Stimulated activated CD8-positive, alpha-beta memory T cell treated with anti-CD3 and anti-CD28 coated beads, Interleukin-12 subunit alpha, Interleukin-12 subunit beta, amount 100 ng/mL, for 1 hour (primary cell): ENCODE results near the gene PPIA.

ENCODE experiments used
- DNase-seq: peaks from one replicate; pipeline ENCODE4 v3.0.0-alpha.2; 2020; ENCODE audit warnings: low read depth

The PPIA gene

DNA sequence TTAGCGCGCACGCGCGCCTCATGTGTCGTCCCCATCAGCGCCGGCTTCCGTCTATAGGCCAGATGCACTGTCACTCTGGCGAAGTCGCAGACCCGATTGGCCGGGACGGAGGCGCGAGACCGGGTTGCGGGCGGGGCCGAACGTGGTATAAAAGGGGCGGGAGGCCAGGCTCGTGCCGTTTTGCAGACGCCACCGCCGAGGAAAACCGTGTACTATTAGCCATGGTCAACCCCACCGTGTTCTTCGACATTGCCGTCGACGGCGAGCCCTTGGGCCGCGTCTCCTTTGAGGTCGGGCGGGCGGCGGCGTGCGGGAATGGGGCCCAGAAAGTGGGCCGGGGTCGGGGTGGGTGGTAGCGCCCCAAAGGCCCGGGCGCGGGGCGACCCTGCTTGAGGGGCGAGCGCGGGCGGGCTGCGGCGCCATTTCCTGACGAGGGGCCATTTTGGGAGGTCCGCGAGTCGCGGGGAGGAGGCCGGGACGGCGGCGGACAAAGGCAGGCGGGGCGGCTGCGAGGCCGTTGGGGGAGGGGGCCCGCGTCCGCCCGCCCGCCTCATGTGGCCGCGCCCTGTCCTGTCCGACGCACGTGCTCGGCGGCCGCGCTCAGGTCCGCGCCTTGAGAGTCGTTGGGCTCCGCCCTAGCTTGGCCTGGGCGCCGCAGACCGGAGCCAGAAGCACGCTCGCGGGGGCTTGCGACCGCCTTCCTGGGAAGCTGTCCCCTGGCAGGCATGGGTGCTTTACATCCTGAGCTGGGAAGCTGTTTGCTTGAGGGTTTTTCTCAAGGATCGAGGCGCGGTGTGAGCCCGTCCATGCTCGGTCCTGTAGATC, at the start of gene PPIA:
Gene PPIA (plus strand): TSS at position 178 of the 825 bp plus-strand sequence. CDS start 44 bp downstream, at position 222.
- peak; percentile 98 for DNase-seq

DNA sequence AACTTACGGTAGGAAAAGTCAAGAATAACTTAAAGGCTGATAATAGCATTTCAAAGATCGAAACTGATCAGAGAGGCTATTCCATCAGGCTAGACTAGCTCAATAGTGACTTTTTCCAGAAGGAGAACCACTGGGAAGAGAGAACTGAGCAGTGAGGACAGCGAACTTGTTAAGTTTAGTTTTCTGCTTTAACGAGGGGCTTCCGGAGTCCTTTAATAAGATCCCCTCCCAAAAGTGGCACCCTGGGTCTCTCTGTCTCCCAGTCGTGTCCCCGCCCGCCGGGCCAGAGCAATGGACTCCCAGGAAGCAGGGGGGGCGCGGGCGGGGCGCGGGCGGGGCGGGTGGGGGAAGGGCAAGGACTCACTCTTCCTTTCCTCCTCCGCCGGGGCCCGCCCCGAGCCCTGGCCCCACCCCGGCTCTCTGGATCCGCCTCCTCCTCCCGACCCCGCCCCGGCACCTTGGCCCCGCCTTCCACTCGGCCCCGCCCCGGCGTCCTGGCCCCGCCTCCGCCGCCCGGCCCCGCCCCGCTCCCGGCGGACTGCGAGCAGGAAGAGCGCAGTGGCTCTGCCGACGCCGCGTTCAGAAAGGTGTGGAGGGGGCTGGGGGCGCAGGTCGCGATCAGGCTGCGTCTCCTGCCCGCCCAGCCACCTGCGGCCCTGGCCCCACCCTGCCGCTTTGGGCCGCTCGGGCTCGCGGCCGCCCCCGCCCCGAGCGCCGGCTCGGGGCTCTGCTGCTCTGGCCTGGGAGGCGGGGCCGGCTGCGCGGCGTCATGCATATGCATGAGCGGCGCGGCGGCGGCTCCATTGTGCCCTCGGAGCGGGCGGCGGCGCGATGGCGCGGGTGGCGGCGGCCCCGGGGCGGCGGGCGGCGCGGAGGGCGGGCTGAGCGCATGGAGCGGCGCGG, 48.2 kb upstream of the PPIA start, which contains the start of gene ZMIZ2:
Gene ZMIZ2 (plus strand): TSS at position 803 of the 903 bp plus-strand sequence. CDS start 7,403 bp downstream, outside the sequence.
- peak; percentile 87 for DNase-seq

DNA sequence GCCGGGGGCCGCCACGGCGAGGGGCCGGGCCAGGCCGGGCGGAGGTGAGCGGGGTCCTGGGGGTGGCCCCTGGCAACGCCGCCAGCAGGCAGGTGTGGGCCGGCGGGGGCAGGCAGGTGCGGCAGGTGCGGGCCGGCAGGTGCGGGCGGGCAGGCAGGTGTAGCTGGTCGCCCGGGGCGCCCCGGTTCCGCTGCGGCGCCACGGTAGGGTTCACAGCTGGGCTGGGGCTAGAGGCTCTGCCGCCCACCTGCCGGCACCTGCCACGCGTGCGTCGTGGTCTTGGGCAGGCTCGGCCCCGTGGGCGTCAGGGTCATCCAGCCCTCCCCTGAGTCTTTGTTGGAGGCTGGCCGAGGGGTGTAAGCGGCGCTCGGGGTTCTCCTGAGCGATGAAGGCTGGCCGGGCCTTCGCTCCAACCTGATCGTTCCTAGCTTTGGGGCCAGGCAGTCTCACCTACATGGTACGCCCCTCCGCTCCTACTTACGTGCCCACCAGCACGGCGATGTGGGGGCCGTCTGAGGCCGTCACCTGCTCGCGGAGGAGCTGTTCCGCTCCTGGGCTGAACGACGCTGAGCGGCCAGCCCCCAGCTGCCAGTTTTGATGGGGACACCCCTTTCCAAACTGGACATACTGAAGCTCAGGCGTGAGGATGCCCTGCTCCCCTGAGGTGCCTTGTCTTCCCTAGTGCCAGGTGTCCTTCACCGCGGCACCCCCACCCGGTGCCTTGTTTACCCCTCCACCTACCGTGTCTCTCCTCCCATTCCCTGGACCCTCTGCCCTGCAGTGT, 47.3 kb upstream of the PPIA start:
- no peak for DNase-seq

DNA sequence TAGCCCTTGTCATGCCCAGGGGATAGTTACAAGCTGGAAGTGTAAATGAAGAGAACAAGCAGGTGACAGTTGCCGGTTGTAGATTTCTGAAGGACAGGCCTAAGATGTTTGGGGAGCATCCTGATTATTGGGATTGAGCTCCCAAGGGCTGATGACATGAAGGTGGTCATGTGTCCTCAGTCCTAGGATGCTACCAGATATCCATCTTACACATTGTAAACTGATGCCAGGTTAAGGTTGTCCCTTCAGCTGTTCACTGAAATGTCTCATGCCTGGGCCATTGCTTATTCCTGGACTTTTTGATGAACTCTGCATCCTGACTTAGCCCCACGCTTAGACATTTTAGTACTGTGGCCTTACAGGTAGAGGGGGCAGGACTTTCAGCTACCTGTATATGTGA, 46.5 kb upstream of the PPIA start:
- no peak for DNase-seq

DNA sequence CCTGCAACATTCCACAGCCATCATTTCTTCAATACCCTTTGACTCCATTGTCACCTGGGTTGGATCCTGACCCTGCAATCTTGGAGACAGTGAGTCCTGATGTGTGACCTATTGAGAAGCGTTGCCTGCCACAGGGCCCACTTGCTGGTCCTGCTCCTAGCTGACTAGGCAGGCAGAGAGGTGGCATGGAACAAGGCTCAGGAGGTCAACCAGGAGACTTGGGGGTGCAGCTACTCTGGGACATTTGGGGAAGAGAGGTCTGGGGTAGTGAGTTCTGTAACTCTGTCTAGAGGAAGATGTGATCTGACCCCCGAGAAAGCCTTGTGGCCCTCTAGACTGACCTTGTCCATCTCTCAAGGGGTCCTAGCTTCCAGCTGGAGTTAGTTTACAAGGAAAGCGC, 46.1 kb upstream of the PPIA start:
- no peak for DNase-seq

DNA sequence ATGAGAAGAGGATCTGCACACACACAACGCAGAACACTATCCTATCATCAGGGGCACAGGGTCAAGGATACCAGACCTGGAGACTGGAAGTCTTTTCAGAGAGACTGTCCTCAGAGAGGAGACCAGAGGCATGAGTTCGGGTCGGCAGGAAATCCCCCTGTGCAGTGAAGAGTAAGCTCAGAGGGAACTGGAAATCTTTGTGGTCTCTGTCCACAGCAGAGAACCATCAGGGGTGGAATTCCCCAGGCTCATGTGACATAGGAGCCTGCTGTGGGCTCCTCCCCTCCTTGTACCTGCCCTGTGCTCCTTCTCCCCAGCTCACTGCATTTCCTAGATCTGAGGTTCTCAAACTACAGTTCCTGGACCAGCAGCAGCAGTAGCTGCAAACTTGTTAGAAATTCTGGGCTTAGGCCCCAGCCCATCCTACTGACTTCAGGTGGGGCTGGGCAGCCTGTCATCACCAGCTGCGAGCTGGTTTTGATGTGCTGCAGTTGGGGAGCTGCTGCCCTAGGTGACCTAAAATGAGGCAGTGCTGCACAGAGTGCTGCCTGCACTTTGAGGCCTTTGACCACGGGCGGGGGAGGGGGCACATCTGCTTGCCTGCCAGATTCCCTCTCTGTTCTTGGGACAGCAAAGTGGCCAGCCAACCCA, 45.4 kb upstream of the PPIA start:
- DNase-seq, result peak; percentile 27

DNA sequence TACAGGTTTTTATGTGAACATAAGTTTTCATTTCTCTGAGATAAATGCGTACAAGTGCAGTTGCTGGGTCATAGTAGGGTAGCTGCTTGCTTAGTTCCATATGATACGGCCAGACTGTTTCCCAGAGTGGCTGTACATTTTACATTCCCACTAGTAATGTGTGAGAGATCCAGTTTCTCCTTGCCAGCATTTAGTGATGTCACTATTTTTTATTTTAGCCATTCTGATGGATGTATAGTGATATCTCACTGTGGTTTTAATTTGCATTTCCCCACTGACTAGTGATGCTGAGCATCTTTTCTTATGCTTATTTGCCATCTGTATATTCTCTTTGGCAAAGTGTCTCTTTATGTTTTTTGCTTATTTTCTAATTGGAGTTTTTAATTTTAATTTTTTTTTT, 43.7 kb upstream of the PPIA start:
- no peak for DNase-seq

DNA sequence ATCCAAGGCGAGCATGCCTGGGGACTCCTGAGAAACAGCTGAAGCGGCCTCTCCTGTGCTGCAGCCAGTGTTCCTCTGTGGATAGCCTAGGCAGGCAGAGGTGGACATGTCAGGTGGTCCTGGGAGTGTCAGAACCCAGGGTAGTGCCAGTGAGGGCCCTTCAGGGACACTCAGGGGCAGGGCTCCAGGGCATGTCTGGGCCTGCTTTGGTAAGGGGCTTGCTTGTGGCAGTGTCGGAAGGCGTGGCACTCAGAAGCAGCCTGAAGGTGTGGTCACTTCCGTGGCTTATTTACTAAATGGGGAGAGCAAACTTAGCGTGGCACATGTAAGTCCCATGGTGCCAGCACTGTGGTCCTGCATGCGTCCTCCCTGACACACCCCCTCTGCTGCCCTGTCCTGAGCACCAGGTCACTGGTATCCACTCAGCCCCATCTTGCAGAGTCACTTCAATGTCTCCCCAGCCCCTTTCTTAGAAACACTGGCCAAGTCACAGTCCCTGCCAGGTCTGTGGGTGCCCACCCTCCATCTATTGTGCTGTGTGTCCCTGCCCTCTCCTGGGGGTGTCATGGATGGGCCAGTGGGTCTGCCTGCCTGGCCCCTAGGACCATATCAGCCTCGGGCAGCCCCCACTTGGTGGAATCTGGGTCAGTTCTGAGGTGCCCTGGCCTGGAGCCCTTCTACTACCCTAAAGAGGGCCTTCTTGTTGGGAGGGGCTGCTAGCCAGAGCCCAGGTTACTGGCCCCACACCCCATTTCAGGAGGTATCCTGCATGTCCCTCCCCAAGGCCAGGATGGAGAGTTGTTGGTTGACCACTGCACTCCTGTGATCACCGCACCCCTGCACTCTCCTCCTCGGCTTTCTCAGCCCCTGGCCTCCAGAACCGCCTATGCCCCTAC, 41.4 kb upstream of the PPIA start:
- no peak for DNase-seq

DNA sequence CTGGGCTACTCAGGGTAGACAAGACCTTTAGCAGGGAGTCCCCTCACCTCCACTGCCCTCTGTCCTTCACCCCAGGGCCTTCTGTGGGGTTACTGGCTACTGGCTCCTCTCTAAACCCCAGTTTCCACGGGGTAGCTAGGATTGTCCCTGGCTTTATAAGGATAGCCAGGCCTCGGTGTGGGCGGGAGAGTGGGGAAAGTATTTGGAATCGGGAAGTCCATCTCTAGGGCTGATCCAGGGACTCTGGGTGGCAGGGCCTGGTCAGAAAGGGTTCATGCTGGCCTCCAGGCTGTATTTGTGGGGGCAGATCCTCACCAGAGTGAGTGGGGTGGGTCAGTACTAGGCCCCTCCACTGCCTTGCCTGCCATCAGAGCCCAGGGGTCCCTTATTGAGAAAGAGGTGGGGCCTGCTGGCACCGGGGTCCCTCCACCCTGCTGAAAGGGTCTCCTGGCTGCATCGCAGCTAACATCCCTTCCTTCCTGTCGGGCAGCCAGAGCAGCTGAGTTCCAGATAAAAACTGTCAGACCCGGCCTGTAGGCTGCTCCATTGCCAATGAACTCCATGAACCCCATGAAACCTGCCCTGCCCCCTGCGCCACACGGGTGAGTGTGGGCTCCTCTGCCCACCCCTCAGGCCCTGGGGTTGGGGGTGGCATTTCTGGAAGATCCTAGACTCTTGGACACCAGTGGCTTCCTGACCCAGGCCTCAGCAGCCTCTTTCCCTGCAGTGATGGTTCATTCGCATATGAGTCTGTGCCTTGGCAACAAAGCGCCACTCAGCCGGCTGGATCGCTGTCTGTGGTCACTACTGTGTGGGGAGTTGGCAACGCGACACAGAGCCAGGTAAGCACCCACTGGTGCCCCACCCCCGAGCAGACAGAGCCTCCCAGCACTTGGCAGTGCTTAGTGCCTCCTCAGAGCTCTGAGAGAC, 40.5 kb upstream of the PPIA start:
- no peak for DNase-seq

DNA sequence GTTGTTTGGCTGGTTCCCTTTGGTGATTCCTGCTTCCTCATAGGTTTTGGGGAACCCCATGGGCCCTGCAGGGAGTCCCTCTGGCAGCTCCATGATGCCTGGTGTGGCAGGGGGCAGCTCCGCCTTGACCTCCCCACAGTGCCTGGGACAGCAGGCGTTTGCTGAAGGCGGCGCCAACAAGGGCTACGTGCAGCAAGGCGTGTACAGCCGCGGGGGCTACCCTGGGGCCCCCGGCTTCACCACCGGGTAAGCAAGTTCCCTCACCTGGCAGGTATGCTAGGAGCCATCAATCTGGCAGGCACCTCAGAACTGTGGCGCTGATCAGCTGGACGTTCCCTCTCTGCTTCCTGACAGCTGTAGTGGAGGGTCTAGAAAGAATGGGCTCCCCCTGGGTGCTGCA, 39.6 kb upstream of the PPIA start:
- no peak for DNase-seq

DNA sequence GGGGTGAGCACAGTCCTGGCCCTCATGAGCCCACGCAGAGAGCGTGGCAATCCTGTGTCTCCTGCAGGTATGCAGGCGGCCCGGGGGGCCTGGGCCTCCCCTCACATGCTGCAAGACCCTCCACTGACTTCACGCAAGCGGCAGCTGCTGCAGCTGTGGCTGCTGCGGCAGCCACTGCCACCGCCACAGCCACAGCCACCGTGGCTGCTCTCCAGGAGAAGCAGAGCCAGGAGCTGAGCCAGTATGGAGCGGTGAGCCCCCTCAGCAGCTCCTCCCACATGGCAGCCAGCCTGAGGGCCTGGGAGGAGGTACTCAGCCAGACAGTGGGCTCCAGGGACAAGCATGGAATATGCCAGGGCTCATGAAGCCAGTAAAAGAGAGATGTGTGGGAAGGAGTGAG, 39.2 kb upstream of the PPIA start:
- no peak for DNase-seq

DNA sequence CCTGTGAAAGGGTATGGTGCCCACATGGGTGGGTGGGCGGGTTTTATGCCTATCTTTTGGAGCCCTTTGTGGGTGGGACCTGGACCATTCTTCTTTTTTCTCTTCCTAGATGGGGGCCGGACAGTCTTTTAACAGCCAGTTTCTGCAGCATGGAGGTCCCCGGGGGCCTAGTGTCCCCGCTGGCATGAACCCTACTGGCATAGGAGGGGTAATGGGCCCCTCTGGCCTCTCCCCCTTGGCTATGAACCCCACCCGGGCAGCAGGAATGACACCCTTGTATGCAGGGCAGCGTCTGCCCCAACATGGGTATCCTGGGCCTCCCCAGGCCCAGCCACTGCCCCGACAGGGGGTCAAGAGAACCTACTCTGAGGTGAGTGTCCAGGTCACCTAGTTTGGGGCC, 38.7 kb upstream of the PPIA start:
- no peak for DNase-seq

DNA sequence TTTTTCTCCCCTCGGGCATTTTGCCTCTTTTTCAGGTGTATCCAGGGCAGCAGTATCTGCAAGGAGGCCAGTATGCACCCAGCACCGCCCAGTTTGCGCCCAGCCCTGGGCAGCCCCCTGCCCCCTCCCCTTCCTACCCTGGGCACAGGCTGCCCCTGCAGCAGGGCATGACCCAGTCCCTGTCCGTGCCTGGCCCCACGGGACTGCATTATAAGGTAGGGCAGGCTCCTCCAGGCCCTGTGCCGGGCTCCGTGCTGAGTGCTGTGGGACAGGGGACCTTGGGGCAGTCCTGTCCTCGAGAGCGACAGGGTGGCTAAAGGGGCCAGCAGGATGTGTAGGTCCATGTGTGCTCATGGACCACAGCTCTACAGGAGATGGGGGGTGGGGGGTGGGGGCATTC, 37.2 kb upstream of the PPIA start:
- no peak for DNase-seq

DNA sequence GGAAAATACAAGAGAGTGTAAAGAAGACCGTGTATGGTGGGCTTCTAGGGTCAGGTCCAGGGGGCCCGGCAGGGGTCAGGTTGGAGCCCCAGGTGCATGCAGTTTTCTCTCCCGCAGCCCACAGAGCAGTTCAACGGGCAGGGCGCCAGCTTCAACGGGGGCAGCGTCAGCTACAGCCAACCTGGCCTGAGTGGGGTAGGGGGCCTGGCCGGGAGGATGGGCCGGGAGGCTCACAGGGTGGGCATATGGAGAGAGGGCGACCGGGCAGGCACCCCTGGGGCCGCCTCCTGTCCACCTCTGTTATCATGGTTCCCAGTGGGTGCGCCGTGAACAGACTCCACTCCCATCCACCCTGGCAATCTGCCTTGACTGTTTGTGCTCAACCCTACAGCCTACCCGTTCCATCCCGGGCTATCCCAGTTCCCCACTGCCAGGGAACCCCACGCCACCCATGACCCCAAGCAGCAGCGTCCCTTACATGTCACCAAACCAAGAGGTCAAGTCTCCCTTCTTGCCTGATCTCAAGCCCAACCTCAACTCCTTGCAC, 36.4 kb upstream of the PPIA start:
- no peak for DNase-seq

DNA sequence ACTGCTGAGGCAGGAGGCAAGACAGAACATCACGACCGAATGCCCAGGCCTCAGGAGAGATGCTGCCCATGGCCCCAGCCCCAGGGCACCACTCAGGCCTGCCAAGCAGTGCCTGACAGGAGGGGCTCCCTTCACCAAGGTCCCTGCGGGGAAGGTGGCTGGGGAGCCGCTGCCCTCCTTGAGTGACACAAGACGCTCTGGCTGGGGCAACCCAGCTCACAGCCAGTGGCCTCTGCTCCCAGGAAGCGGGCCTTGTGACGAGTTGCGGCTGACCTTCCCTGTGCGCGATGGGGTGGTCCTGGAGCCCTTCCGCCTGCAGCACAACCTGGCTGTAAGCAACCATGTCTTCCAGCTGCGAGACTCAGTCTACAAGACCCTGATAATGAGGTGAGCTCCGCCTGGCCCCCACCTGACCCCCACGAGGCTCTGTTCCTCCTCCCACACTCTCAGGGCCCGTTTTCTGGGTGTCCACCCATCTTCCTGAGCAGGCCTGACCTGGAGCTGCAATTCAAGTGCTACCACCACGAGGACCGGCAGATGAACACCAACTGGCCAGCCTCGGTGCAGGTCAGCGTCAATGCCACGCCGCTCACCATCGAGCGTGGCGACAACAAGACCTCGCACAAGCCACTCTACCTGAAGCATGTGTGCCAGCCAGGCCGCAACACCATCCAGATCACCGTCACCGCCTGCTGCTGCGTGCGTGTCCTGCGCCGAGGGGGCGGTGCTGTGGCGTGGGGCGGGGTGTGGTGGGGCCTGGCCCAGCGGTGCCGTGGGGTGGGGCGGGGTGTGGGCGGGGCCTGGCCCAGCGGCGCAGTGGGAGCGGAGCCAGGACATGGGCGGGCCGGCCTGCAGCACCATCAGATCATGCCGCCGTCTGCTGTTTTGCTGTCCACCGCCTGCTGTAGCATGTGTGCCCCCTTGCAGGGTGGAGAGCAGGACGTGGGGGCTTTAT, 35.0 kb upstream of the PPIA start:
- DNase-seq, result no peak

DNA sequence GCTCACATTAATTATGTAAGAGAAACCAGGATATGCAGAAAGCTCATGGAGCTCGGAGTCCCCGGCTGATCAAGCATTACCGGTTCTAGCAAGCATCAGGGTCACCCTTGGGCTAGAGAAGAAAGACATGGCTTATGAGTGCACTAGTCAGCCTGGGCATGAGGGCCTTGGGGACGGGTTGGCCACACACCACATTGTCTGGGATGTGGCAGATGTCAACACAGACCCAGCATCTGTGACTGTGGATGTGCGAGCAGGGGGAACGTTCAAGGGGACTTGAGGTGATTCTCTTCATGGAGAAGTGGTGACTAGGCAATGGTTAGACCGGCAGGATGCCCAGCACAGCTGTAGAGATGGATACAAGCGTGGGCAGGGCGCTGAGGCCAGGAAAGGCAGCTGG, 34.2 kb upstream of the PPIA start:
- no peak for DNase-seq

DNA sequence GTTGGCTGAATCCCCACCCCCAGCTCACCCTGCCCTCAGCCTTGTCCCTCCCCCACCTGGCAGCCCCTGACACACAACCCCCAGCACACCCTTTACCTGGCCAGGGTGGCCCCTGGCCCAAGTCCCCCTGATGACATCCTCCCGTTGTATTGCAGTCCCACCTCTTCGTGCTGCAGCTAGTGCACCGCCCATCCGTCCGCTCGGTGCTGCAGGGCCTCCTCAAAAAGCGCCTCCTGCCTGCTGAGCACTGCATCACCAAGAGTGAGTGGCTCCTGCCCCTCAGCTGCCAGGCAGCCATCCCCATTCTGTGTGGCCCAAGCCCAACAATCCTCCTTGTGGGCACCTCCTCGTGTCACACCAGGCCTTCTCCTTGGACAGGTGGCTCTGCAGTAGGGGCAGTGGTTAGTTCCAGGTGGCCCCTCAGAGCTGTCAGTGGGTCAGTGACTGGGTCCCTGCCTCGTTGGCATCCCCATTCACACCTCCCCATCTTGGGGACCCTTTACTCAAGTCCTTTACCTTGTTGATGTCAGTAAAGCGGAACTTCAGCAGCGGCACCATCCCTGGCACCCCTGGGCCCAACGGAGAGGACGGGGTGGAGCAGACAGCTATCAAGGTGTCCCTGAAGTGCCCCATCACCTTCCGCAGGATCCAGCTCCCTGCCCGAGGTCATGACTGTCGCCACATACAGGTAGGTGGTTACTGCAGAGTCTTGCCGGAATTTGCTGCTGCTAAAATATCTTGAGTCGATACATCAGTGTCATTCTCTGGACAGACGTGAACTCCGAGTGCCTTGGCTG, 33.6 kb upstream of the PPIA start:
- DNase-seq, result no peak
